HUES64 (cell line): ENCODE data around the gene TTC39B.

Experiments
- H3K27ac ChIP-seq: 2 replicates; pipeline ENCODE4 v1.7.0; 2013; ENCODE audit warnings: low read depth, low read length, inconsistent platforms
- H3K27me3 ChIP-seq: 2 replicates; pipeline ENCODE4 v1.6.1; 2013; ENCODE audit warnings: mild to moderate bottlenecking, low read length; ENCODE audit not compliant: insufficient read depth
- H3K36me3 ChIP-seq: 2 replicates; pipeline ENCODE4 v1.6.1; 2013; ENCODE audit warnings: mild to moderate bottlenecking, low read length; ENCODE audit not compliant: insufficient read depth
- H3K4me1 ChIP-seq: 2 replicates; pipeline ENCODE4 v1.6.1; 2013; ENCODE audit warnings: mild to moderate bottlenecking, low read length, moderate library complexity; ENCODE audit not compliant: insufficient read depth
- H3K4me3 ChIP-seq: 2 replicates; pipeline ENCODE4 v1.5.1; 2013; ENCODE audit warnings: mild to moderate bottlenecking, low read length, moderate library complexity
- H3K9ac ChIP-seq: 2 replicates; pipeline ENCODE4 v1.6.1; 2013; ENCODE audit warnings: mild to moderate bottlenecking, low read depth, low read length
- H3K9me3 ChIP-seq: 2 replicates; pipeline ENCODE4 v1.6.1; 2013; ENCODE audit warnings: low read depth, low read length; ENCODE audit not compliant: insufficient read depth
- WGBS: fragments of 150-250, 120-280 bp; methylation state at CpG from one replicate; pipeline ENCODE4 v1.1.7; 2013; ENCODE audit warnings: missing lambda C conversion rate; 5-methylcytosine and 5-hydroxymethylcytosine counted together

Gene TTC39B

DNA sequence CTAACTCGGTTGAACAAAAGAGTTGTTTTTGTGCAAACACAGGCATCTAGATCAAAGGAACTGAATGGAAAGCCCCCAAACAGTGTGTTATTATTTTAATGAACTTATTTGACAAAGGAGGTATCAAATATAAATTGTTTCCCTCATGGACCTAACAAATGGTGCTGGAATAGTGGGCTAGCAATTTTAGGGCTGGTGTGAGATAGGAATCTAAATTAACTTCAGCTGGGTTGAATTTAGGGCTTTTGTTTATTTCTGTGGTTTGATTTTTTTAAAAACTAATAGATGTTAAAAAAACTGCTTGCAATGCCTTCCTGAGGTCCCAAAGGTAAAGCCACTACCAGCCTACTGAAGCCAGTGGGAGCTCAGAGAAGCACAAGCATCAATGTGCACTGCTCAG is 42.1 kb downstream of the TTC39B start:
- no peaks in the 10 kb centered on the region for H3K9me3 ChIP-seq
- H3K27ac ChIP-seq = no peak overlapping the region
- no peaks in the 10 kb centered on the region for H3K4me1 ChIP-seq
- H3K9ac ChIP-seq = no peak overlapping the region
- H3K4me3 ChIP-seq = no peak overlapping the region
- 90% methylated on average over 1 of the region's 1 CpG for WGBS
- H3K27me3 ChIP-seq = no peaks in the 10 kb centered on the region
- H3K36me3 ChIP-seq = no peaks in the 10 kb centered on the region

DNA sequence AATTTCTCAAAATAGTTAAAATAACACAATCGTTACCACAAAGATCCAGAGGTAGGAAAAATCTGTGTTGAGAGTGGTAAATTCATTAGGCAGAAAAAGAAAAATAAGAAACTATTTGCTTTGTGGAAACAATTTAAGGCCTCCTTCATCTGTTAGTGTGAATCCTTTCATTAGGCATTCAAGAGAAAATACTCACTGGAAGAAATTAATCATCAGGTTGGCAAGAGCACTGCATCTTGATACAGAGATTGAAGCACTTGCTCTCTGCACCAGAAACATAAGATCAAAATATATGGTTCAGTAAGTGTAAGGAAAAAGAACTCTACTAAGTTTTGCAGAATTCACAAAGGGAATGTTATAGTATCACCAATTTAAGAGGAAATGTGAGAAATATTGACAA is 44.4 kb downstream of the TTC39B start:
- Histone ChIP-seq H3K27ac (no peak overlapping the region), H3K4me1 (no peaks in the 10 kb centered on the region), H3K27me3 (no peaks in the 10 kb centered on the region), H3K9ac (no peak overlapping the region), H3K9me3 (no peaks in the 10 kb centered on the region), H3K4me3 (no peak overlapping the region), H3K36me3 (no peaks in the 10 kb centered on the region)
- no CpG with 5 or more reads among the region's 1 CpG for WGBS

DNA sequence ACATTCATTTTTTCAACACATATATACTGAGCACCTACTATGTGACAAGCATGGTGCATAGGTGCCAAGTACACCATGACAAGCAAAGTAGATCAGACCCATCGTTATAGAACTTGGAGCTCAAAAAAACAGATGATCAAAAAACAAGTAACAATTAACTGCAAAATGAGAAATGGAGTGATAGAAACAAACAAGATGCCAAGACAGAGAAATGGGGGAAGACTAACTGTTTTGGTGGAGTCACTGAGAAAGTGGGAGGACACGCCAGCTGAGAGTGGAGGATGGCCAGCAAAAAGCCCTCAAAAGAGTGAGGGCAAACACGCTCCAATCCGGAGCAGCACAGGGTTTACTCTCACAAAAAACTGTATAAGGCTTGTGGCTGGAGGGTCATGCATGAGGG is 50.6 kb downstream of the TTC39B start:
- no peaks in the 10 kb centered on the region for H3K9me3 ChIP-seq
- no peak overlapping the region for H3K9ac ChIP-seq
- H3K36me3 ChIP-seq = no peaks in the 10 kb centered on the region
- 0 out of 2 replicates have a peak, but pooled peaks cover 2% of the 10 kb centered on the region for H3K4me1 ChIP-seq
- H3K27me3 ChIP-seq = no peaks in the 10 kb centered on the region
- 95% methylated on average over 4 of the region's 4 CpGs for WGBS
- no peak overlapping the region for H3K27ac ChIP-seq
- H3K4me3 ChIP-seq = no peak overlapping the region

DNA sequence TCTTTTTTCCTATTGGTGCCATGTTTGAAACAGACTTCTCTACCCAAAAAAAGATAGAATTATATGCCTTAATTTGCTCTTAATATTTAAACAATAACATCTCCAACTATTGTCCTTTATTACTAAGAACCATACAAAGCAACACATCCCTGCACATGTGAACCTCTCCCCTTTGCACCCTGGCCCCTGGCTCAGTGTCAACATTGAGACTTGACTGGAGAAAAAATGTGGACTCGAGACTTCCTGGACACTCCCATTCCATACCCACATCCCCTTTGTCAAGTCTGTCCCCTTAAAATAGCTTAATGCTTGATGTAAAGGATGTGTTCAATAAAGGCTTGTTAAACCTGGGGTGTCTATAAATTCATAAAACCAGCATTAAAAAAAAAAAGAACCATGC is 53.2 kb downstream of the TTC39B start:
- H3K9me3 ChIP-seq = no peaks in the 10 kb centered on the region
- no peaks in the 10 kb centered on the region for H3K27me3 ChIP-seq
- H3K9ac ChIP-seq = no peak overlapping the region
- H3K27ac ChIP-seq = no peak overlapping the region
- H3K36me3 ChIP-seq = no peaks in the 10 kb centered on the region
- no peak overlapping the region for H3K4me3 ChIP-seq
- WGBS = 100% methylated on average over 1 of the region's 1 CpG
- H3K4me1 ChIP-seq = peaks cover 18% of the 10 kb centered on the region

DNA sequence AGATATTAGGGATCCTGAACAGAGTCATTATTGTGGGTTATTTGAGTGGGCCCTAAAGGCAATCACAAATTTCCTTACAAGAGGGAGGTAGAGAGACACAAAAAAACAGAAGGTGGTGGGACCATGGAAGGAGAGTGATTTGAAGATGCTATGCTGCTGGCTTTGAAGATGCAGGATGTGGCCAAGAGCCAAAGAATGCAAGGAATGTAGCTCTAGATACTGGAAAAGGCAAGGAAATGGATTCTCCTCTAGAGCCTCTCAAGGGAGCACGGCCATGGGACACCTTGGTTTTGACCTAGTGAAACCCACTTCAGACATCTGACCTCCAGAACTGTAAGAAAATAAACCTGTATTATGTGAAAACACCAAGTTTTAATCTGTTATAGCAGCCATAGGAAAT is 53.8 kb downstream of the TTC39B start:
- WGBS = 82% methylated on average over 1 of the region's 1 CpG
- Histone ChIP-seq H3K9me3 (no peaks in the 10 kb centered on the region), H3K4me1 (peaks cover 19% of the 10 kb centered on the region), H3K4me3 (no peak overlapping the region), H3K27ac (no peak overlapping the region), H3K27me3 (no peaks in the 10 kb centered on the region), H3K36me3 (no peaks in the 10 kb centered on the region), H3K9ac (no peak overlapping the region)

DNA sequence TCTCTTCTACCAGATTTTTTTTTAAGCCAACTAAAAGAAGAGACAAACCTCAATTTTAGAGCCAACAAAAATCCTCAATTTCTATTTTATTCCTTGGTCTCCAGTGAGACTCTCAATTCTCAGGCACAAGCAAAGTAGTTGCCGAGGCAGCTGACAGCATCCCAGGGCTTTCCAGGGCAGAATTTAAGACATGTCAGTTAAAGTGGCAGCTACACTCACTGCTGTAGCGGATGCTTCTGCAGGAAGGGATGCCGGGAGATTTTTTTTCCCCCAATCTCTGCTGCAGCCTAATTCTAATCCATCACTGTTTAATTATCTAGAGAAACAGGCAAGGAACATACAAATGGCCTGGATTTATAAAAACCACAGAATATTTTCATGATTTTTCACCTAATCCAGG is 57.0 kb downstream of the TTC39B start:
- Histone ChIP-seq H3K9me3 (no peaks in the 10 kb centered on the region), H3K36me3 (no peaks in the 10 kb centered on the region), H3K27me3 (no peaks in the 10 kb centered on the region), H3K9ac (no peak overlapping the region; the same call in 1 of the 2 replicates), H3K27ac (peak overlapping the region; percentile 7; the same call in 1 of the 2 replicates), H3K4me1 (peaks cover 28% of the 10 kb centered on the region), H3K4me3 (no peak overlapping the region)
- WGBS = 78% methylated on average over 3 of the region's 3 CpGs

DNA sequence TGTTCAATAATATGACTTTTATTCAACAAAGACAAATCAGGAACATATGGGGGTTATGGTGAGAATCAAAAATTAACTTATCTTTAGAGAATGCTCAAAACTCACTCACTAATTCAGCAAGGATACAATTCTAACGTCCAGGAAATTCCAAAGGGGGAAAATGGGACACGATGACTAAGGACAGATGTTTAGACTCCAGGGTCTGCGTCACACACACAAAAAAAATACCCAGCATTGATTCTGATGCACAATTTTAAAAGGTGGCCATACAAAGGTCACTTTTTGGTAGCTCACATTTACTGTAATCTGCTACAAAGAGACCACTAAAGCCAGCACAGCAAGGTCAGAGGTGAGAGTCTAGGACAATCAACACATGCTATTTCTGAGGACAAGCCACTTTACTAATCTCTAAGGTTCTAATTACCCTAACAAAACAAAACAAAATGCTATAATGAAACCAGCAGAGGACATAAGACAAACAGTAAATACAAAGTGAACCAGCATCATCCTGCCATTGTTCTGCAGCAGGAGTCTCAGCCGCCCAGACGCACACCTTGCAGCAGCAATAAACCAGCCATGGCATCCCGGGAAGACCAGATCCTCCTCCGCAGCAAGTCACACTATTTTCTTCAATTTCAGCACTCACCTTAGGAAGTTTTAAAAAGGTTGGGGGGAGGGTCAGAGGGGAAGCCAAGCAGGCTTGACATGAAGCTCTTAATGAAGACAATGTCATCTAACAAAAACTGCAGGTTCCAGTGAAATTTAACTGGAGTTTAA is 57.8 kb downstream of the TTC39B start:
- no peaks in the 10 kb centered on the region for H3K36me3 ChIP-seq
- peaks cover 34% of the 10 kb centered on the region for H3K4me1 ChIP-seq
- no peaks in the 10 kb centered on the region for H3K9me3 ChIP-seq
- peak overlapping the region; percentile 7; the same call in 1 of the 2 replicates for H3K27ac ChIP-seq
- no peak overlapping the region for H3K9ac ChIP-seq
- no peak overlapping the region for H3K4me3 ChIP-seq
- WGBS = 54% methylated on average over 7 of the region's 7 CpGs
- no peaks in the 10 kb centered on the region for H3K27me3 ChIP-seq

DNA sequence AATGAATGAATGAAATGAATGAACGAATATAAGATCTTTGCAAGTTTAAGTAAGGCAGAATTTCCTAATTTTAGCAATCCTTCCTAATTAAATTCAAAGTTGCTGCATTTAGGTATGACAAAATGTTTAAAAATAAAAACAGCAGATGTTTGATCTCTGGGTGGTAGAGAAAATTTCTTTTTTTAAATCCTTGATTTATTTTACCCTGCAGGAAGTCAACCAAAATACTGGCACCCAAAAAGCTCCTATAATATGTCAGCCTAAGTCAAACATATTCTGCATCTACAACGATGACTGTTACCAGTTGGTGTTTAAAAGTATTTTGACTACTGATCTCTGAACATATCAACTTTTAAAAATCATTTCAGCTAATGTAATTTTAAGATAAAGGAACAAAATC is 58.4 kb downstream of the TTC39B start:
- Histone ChIP-seq H3K9me3 (no peaks in the 10 kb centered on the region), H3K27ac (no peak overlapping the region), H3K27me3 (no peaks in the 10 kb centered on the region), H3K36me3 (no peaks in the 10 kb centered on the region), H3K9ac (no peak overlapping the region), H3K4me1 (peaks cover 38% of the 10 kb centered on the region), H3K4me3 (no peak overlapping the region)
- 90% methylated on average over 1 of the region's 2 CpGs for WGBS

DNA sequence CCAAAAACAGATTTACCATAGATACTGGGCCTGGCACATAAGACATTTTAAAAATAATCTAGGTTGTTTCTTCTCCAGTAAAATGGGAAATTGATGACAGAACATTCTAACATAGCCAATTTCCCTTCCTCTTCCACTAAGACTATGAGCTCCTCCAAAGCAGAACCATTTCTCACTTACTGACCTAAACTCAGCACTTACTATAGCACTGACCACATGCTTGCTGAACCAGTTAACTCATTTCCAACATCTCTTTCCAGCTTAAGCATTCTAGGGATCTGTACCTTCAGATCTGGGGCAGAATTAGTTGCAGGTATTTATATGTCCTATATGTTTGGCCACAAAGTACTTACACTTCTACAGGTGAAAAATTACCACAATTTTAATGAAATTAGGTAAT is 58.9 kb downstream of the TTC39B start:
- Histone ChIP-seq H3K4me1 (peaks cover 38% of the 10 kb centered on the region), H3K27ac (no peak overlapping the region), H3K36me3 (no peaks in the 10 kb centered on the region), H3K9ac (no peak overlapping the region), H3K4me3 (no peak overlapping the region), H3K27me3 (no peaks in the 10 kb centered on the region), H3K9me3 (no peaks in the 10 kb centered on the region)

DNA sequence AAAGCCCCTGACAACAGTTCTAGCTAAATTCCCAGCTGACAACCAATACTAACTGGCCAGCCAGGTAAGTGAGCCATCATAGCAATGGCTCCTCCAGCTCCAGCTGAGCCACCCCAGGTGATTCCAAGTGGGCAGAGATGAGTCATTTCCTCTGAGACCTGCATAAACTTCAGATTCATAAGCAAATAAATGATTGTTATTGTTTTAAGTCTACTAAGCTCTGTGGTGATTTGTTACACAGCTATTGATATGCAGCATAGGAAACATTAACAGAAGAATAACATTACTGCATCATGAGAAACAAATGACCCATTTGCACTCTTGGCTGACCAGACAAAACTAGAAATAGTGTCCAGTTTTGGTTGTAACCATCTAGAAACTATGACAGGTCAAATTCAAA is 60.3 kb downstream of the TTC39B start:
- no peak overlapping the region for H3K4me3 ChIP-seq
- no peaks in the 10 kb centered on the region for H3K9me3 ChIP-seq
- peaks cover 38% of the 10 kb centered on the region for H3K4me1 ChIP-seq
- no peaks in the 10 kb centered on the region for H3K36me3 ChIP-seq
- no peak overlapping the region for H3K27ac ChIP-seq
- no peaks in the 10 kb centered on the region for H3K27me3 ChIP-seq
- H3K9ac ChIP-seq = no peak overlapping the region

DNA sequence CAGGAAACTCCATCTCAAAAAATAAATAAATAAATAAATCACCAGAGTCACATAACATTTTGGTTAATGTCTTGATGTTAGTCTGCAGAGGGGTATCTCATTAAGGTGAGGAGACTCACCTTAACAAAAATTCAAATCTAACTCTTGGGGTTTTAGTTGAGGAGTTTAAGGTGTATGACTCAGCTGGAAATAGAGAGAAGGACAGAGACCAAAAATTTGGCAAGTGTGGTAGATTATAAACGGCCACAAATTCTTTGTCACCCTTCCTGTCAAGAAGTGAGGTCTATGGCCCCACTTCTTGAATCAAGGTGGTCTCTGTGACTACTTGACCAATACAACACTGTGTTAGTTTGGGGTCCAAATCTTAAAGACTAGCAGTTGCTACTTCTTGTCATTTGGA is 60.8 kb downstream of the TTC39B start:
- Histone ChIP-seq H3K4me3 (no peak overlapping the region), H3K9me3 (no peaks in the 10 kb centered on the region), H3K9ac (no peak overlapping the region), H3K27me3 (no peaks in the 10 kb centered on the region), H3K4me1 (peaks cover 38% of the 10 kb centered on the region), H3K27ac (0 out of 2 replicates have a peak overlapping the region, but pooled peaks have one; percentile 37), H3K36me3 (no peaks in the 10 kb centered on the region)
- 100% methylated on average over 1 of the region's 1 CpG for WGBS

DNA sequence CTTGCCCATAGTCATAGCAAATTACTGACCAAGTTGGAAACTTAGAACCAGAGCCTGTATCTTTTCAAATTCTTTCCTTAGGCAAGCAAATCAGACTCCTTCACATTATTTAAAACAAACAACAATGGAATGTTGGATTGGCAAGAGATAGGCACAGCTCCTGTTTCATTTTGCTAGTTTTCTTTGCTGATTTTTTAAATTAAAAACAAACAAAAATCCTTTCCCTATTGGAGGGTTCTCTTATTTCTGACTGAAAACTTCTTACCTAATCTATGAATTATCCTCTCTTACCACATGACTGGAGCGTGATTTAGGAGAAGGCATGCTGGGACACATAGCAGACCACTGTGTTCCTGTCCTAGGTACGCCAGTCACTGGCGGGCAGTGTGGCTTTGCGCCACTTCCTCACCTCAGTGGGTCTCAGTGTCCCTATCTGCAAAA is 63.0 kb downstream of the TTC39B start:
- WGBS = 93% methylated on average over 4 of the region's 4 CpGs
- Histone ChIP-seq H3K9me3 (no peaks in the 10 kb centered on the region), H3K9ac (no peak overlapping the region), H3K36me3 (no peaks in the 10 kb centered on the region), H3K4me1 (peaks cover 25% of the 10 kb centered on the region), H3K27me3 (no peaks in the 10 kb centered on the region), H3K27ac (no peak overlapping the region), H3K4me3 (no peak overlapping the region)
